NCI-H2081 treated with DMSO at 0.1 percent for 48 hours (cell line): ENCODE measurements around the gene CDH4.

Experiments used
- DNase-seq: peaks from one replicate; lab custom pipeline; 2025; lab: John Stamatoyannopoulos, UW

Gene CDH4

DNA sequence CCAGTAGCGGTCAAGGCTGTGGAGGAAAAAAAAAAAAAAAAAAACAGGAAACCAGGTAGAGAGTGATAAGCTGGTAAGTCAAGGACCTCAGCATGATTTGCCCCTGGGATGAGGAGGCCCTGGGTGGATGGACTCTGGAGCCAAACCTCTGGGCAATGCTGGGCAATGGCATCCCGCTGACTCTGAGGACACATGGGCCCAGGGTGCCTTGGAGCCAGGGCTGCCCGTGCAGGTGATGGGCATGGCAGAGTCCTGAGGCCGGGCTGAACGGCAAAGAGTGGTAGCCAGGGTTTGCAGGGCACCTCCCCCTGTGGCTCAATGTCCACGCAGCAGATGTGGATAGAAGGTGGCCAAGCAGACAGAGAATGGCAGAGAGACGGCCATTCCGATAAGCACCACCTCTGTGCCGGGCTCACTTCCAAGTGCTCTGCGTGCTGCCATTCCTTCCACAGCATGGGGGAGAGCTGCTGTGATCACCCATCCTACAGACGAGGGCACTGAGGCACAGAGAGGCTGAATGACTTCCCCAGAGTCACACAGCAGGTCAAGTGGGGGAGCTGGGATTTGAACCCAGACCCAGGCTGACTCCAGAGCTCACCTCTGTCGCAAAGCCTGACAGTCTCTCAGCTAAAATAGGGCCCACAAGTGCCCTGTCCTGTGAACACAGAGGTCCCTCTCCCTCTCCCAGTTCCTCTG is 353.9 kb downstream of the CDH4 start:
- no peak for DNase-seq

DNA sequence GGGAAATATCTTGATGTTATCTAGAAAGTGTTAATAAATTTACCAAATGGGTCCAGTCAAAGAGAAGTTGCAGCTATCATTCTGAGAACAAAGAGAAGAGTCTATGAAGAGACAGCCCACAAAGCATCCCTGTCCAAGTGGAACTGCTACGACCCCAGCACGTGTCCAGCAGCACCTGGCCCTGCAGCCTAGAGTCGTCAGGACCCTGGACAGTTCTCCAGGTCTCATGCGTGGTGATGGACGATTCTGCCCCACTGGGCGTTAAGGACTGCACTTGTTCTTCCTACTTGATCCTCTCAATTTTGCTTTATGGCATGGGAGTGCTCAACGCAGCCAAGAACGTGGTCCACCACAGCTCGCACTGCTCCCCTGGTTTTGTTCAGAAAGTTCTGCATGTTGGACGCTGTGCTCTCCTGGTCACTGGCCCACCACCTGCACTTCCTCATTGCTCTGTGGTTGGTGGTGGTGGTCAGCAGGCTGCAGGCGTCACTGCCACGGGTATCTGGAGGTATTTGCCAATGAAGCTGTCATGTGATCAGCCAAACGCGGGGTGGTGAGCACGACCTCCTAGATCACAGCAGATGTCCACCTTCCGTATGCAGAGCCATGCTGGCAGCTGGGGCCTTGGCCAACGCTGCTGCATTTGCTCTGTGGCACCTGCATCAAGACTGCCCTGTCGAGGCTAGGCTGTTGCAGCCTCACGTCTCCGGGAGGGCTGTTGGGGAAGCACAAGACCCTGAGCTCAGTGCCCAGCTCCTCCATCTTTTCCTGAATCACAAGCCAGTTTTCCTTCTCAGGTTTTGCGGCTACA is 356.4 kb downstream of the CDH4 start:
- DNase-seq = no peak

- no peak for DNase-seq
Observed at GRCh38 chr20:61609461-61609860, 357.4 kb downstream of the CDH4 start.

GRCh38 chr20:61611401-61612180 is 359.5 kb downstream of the CDH4 start:
- DNase-seq = no peak

DNA sequence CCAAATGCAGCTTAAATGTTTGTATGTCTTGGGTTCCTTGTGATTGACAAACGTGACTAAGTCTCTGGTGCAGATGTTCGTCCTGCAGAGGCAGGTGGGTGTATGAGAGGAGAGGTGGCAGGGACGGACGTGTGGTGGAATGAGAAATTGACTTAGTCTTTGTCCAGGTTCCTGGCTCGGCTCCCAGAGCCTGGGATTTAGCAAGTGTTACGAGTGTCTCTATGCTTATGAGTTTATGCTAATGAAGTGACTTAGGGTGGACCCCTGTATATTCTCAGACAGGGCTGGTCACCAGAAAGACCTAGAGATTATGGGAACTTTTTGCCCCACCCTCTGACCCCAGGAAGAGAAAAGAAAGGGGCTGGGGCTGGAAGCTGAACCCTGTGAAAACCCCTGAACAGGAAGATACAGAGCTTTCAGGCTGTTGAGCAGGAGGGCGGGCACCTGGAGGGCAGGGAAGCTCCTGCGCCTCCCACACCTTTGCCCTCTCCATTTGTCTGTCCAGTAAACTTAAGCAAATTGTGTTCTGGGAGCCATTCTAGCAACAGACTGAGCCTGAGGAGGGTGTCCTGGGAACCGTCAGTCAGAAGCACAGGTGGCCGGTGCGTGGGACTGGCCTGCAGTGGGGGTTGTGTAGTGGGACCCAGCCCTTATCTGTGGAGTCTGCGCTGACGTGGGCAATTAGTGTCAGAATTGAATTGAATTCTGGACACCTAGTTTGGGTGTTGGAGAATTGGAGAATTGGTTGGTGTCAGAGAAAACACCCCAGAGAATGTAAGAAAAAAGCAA is 362.1 kb downstream of the CDH4 start:
- no peak for DNase-seq

GRCh38 chr20:61614706-61615100 is 362.6 kb downstream of the CDH4 start:
- no peak for DNase-seq

DNA sequence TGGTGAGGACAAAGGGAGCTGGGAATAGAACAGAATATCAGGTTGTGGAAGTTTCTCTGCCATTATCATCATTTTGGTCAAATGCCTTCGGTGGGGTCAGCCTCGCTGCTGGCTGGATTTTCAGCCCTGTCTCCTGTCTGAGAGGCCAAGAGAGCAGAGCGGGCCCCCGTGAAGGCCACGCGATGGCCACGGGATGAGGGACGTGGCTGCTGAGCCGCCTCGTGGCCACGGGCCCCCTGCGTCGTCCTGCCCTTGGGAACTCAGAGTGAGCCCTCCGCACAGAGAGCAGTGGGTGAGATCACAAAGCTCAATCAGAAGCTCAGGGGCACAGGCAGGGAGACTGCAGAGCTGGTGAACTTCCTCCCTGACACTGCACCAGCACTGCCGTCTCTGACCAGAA is 363.7 kb downstream of the CDH4 start:
- DNase-seq = no peak

- DNase-seq = no peak
Observed at GRCh38 chr20:61619751-61620150, 367.7 kb downstream of the CDH4 start.

DNA sequence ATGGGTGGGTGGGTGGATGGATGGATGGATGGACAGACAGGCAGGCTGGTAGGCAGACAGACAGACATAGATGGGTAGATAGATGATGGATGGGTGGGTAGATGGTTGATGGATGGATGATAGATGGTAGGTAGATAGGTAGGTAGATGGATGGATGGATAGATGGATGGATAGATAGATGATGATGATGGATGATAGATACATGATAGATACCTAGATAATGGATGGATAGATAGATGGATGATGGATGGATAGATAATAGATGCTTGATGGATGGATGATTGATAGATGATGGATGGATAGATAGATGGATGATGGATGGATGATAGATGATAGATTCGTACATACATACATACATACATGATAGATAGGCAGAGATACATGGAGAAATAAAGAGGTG is 368.1 kb downstream of the CDH4 start:
- DNase-seq = no peak

GRCh38 chr20:61621035-61621730 is 369.1 kb downstream of the CDH4 start:
- no peak for DNase-seq

- no peak for DNase-seq
Observed at GRCh38 chr20:61621852-61622251, 369.8 kb downstream of the CDH4 start.

GRCh38 chr20:61623451-61623850 is 371.4 kb downstream of the CDH4 start:
- no peak for DNase-seq

DNA sequence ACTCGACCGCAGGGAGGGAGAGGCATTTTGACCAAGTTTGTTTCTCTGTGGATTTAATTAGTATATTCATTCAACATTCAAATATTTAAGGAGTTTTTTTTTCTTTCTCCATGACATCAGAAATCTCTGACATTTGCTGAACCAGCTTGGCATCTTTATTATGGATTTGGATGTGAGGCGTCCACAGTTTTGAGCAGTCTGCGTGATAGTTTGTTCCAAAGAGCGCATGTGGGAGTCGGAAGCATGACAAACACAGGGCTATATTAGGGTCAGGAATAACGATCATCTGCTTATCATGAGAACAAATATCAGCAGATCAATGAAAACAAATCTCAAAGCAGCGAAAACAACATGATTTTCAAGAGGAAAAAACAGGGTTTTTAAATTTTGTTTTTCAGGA is 373.2 kb downstream of the CDH4 start:
- no peak for DNase-seq

GRCh38 chr20:61626412-61626811 is 374.4 kb downstream of the CDH4 start:
- no peak for DNase-seq

DNA sequence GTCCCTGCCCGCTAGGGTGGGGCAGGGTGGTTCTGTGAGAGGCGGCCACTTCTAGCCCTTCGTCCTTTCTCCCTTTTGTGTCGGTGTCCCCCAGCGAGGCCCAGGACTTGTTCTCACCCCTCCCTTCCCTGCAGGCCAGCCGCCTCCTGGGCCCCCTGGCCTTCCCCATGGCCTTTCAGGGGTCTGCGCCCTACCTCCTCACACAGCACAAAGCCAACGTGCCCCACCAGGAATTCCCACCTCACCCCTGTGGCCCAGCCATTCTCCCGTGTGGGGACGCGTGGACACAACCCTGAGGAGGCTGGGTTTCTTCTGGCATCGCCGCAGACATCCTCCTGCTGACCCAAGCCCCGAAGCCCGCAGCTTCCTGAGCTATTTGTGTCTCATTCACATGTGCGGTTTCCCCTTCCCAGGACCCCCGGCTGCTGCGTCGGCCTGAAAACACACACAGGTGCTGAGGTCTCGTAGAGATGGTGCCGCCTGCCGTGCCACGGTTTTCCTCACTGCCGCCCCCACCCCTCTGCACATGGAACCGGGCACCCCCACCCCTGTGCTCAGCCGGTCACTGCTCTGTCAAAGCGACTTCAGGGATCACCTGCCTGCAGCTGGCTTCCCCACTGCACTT is 375.8 kb downstream of the CDH4 start:
- DNase-seq = no peak

- no peak for DNase-seq
Observed at GRCh38 chr20:61628480-61628879, 376.4 kb downstream of the CDH4 start.

GRCh38 chr20:61628901-61629601 is 377.0 kb downstream of the CDH4 start:
- no peak for DNase-seq

GRCh38 chr20:61629602-61630390 is 377.7 kb downstream of the CDH4 start:
- DNase-seq = no peak

- no peak for DNase-seq
Observed at GRCh38 chr20:61630391-61630650, 378.3 kb downstream of the CDH4 start.

DNA sequence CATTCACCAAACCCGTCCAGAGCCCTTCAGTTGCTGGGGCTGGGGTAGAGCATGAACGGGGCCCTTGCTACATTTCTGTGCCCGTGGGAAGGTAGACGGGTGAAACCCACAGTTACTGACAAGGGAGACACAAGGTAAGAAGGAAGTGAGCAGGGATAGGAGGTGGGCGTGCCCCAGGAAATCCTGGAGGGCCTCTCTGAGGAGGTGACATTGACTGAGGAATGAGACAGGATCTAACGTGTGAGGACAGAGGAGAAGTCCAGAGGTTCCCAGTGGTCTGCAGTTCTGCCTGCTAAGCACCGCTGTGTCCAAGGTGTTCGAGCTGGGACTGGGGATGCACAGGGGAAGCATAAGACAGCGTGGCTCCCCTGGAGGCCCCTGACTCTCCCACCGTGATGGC is 378.8 kb downstream of the CDH4 start:
- DNase-seq = no peak
